Trophoblast cell (in vitro differentiated cells and primary cell): ENCODE measurements around the gene NVL.
A peak's percentile ranks its signal among the peaks of the same experiment; 100 is the strongest.

Experiments used
- DNase-seq, 2 donors: peaks; one replicate each; pipeline ENCODE4 v3.0.0-alpha.2; 2016
- H2AFZ ChIP-seq: 2 replicates; pipeline ENCODE4 v1.6.1; 2013; ENCODE audit warnings: low read length, moderate library complexity, mild to moderate bottlenecking; ENCODE audit not compliant: insufficient read depth, poor library complexity
- H2AK5ac ChIP-seq: 2 replicates; pipeline ENCODE4 v1.6.1; 2013; ENCODE audit warnings: mild to moderate bottlenecking, low read length
- H2BK120ac ChIP-seq: 2 replicates; pipeline ENCODE4 v1.6.1; 2013; ENCODE audit warnings: low read length, mild to moderate bottlenecking, moderate library complexity; ENCODE audit not compliant: insufficient read depth, poor library complexity
- H2BK12ac ChIP-seq: 2 replicates; pipeline ENCODE4 v1.6.1; 2013; ENCODE audit warnings: mild to moderate bottlenecking, low read length, moderate library complexity
- H2BK5ac ChIP-seq: 2 replicates; pipeline ENCODE4 v1.6.1; 2013; ENCODE audit warnings: low read length, low read depth, moderate library complexity, mild to moderate bottlenecking; ENCODE audit not compliant: poor library complexity
- H3K14ac ChIP-seq: 2 replicates; pipeline ENCODE4 v1.6.1; 2013; ENCODE audit warnings: mild to moderate bottlenecking, low read length
- H3K18ac ChIP-seq: 2 replicates; pipeline ENCODE4 v1.6.1; 2013; ENCODE audit warnings: mild to moderate bottlenecking, low read length
- H3K23ac ChIP-seq: 2 replicates; pipeline ENCODE4 v1.6.1; 2013; ENCODE audit warnings: low read length
- H3K27ac ChIP-seq: 2 replicates; pipeline ENCODE4 v1.5.1; 2013; ENCODE audit warnings: low read depth, mild to moderate bottlenecking, inconsistent platforms, low read length, moderate library complexity
- H3K27me3 ChIP-seq: 2 replicates; pipeline ENCODE4 v1.6.1; 2013; ENCODE audit warnings: inconsistent platforms, mild to moderate bottlenecking, low read length, moderate library complexity; ENCODE audit not compliant: insufficient read depth
- H3K36me3 ChIP-seq, 2 experiments: 1 replicate in 1 of 2; 2 replicates in 1 of 2; pipeline ENCODE4 v1.6.1; 2013; ENCODE audit warnings: low read length in 2 of 2, mild to moderate bottlenecking in 2 of 2, moderate library complexity in 1 of 2; ENCODE audit not compliant: insufficient read depth in 2 of 2, control insufficient read depth in 1 of 2
- H3K4ac ChIP-seq: 2 replicates; pipeline ENCODE4 v1.6.1; 2013; ENCODE audit warnings: low read depth, mild to moderate bottlenecking, low read length, moderate library complexity
- H3K4me1 ChIP-seq, 2 experiments: 1 replicate in 1 of 2; 2 replicates in 1 of 2; pipeline ENCODE4 v1.6.1; 2013; ENCODE audit warnings: low read length in 2 of 2, mild to moderate bottlenecking in 2 of 2, moderate library complexity in 1 of 2; ENCODE audit not compliant: insufficient read depth in 2 of 2, control insufficient read depth in 1 of 2
- H3K4me2 ChIP-seq: 2 replicates; pipeline ENCODE4 v1.6.1; 2013; ENCODE audit warnings: inconsistent platforms, mild to moderate bottlenecking, low read length, moderate library complexity
- H3K4me3 ChIP-seq: 2 replicates; pipeline ENCODE4 v1.5.1; 2013; ENCODE audit warnings: mild to moderate bottlenecking, low read depth, low read length, inconsistent platforms
- H3K79me1 ChIP-seq: one replicate; pipeline ENCODE4 v1.6.1; 2013; ENCODE audit warnings: low read length
- H3K79me2 ChIP-seq: 2 replicates; pipeline ENCODE4 v1.6.1; 2013; ENCODE audit warnings: low read length, mild to moderate bottlenecking; ENCODE audit not compliant: control insufficient read depth, insufficient read depth, poor library complexity
- H3K9ac ChIP-seq: 2 replicates; pipeline ENCODE4 v1.6.1; 2013; ENCODE audit warnings: mild to moderate bottlenecking, low read length
- H3K9me3 ChIP-seq: 2 replicates; pipeline ENCODE4 v1.6.1; 2013; ENCODE audit warnings: low read depth, mild to moderate bottlenecking, control low read depth, inconsistent platforms, low read length; ENCODE audit not compliant: insufficient read depth
- H4K12ac ChIP-seq: 2 replicates; pipeline ENCODE4 v1.6.1; 2013; ENCODE audit warnings: low read depth, mild to moderate bottlenecking, low read length, moderate library complexity
- H4K8ac ChIP-seq: 2 replicates; pipeline ENCODE4 v1.6.1; 2013; ENCODE audit warnings: low read depth, mild to moderate bottlenecking, low read length, moderate library complexity
- H4K91ac ChIP-seq: one replicate; pipeline ENCODE4 v1.6.1; 2013; ENCODE audit warnings: low read depth, mild to moderate bottlenecking, low read length, moderate library complexity
- WGBS: extraction: QIAGEN DNeasy Blood & Tissue Kit; methylation state at CpG from one replicate; pipeline ENCODE4 v1.1.7; 2013; ENCODE audit warnings: missing lambda C conversion rate; ENCODE audit not compliant: insufficient read length, insufficient coverage; ENCODE audit errors: extremely low coverage; 5-methylcytosine and 5-hydroxymethylcytosine counted together

NVL gene

GRCh38 chr1:224238756-224239155 lies 91.2 kb downstream of the NVL start:
- Histone ChIP-seq H2BK120ac (no peak overlapping the region), H2AFZ (no peak overlapping the region), H3K4me2 (no peak overlapping the region), H3K4ac (no peak overlapping the region), H4K8ac (no peak overlapping the region), H3K14ac (no peak overlapping the region), H3K9me3 (no peaks in the 10 kb centered on the region), H4K12ac (no peak overlapping the region), H3K79me2 (no peaks in the 10 kb centered on the region), H3K4me1 (no peaks in the 10 kb centered on the region), H3K36me3 (peaks cover 5 to 7% of the 10 kb centered on the region in 2 experiments), H3K79me1 (no peaks in the 10 kb centered on the region), H2AK5ac (no peak overlapping the region), H3K9ac (no peak overlapping the region), H3K18ac (no peak overlapping the region), H4K91ac (no peak overlapping the region), H2BK5ac (no peak overlapping the region), H2BK12ac (no peak overlapping the region), H3K27me3 (no peaks in the 10 kb centered on the region), H3K27ac (no peak overlapping the region), H3K4me3 (no peak overlapping the region), H3K23ac (no peak overlapping the region)
- no CpG with 5 or more reads among the region's 3 CpGs for WGBS
- DNase-seq, result peak in 1 of 2 donors; percentile 20

- no peak overlapping the region for H2BK120ac ChIP-seq
- H4K12ac ChIP-seq, result no peak overlapping the region
- WGBS, result no CpG with 5 or more reads among the region's 9 CpGs
- H3K23ac ChIP-seq, result no peak overlapping the region
- no peak overlapping the region for H2AK5ac ChIP-seq
- no peaks in the 10 kb centered on the region for H3K79me2 ChIP-seq
- H3K27ac ChIP-seq, result no peak overlapping the region
- no peak overlapping the region for H3K9ac ChIP-seq
- H2AFZ ChIP-seq, result no peak overlapping the region
- H3K18ac ChIP-seq, result no peak overlapping the region
- no peaks in the 10 kb centered on the region for H3K79me1 ChIP-seq
- H3K9me3 ChIP-seq, result no peaks in the 10 kb centered on the region
- no peak overlapping the region for H3K4me3 ChIP-seq
- no peak overlapping the region for H3K14ac ChIP-seq
- no peak overlapping the region for H3K4ac ChIP-seq
- no peak overlapping the region for H4K8ac ChIP-seq
- H2BK12ac ChIP-seq, result no peak overlapping the region
- no peak for DNase-seq
- no peak overlapping the region for H3K4me2 ChIP-seq
- no peaks in the 10 kb centered on the region for H3K27me3 ChIP-seq
- no peak overlapping the region for H4K91ac ChIP-seq
- H3K36me3 ChIP-seq, result peaks cover 4 to 10% of the 10 kb centered on the region in 2 experiments
- no peaks in the 10 kb centered on the region for H3K4me1 ChIP-seq
- H2BK5ac ChIP-seq, result no peak overlapping the region
Measured at GRCh38 chr1:224238212-224238611, 91.8 kb downstream of the NVL start.

GRCh38 chr1:224237119-224237881 lies 92.7 kb downstream of the NVL start:
- Histone ChIP-seq H3K4ac (no peak overlapping the region), H2AK5ac (no peak overlapping the region), H3K27ac (no peak overlapping the region), H3K79me1 (no peaks in the 10 kb centered on the region), H2AFZ (no peak overlapping the region), H2BK120ac (no peak overlapping the region), H3K4me1 (no peaks in the 10 kb centered on the region), H4K12ac (no peak overlapping the region), H3K27me3 (no peaks in the 10 kb centered on the region), H3K9me3 (no peaks in the 10 kb centered on the region), H2BK12ac (no peak overlapping the region), H3K18ac (no peak overlapping the region), H3K79me2 (no peaks in the 10 kb centered on the region), H3K4me3 (no peak overlapping the region), H3K9ac (no peak overlapping the region), H4K8ac (no peak overlapping the region), H3K4me2 (no peak overlapping the region), H3K36me3 (peaks cover 4 to 11% of the 10 kb centered on the region in 2 experiments), H2BK5ac (no peak overlapping the region), H4K91ac (no peak overlapping the region), H3K23ac (no peak overlapping the region), H3K14ac (no peak overlapping the region)
- no peak for DNase-seq
- no CpG with 5 or more reads among the region's 11 CpGs for WGBS

- peaks cover 5 to 12% of the 10 kb centered on the region in 2 experiments for H3K36me3 ChIP-seq
- no peaks in the 10 kb centered on the region for H3K9me3 ChIP-seq
- H3K4ac ChIP-seq, result no peak overlapping the region
- H3K18ac ChIP-seq, result no peak overlapping the region
- H3K4me1 ChIP-seq, result no peaks in the 10 kb centered on the region
- H3K4me2 ChIP-seq, result no peak overlapping the region
- no peak overlapping the region for H2BK12ac ChIP-seq
- H2AK5ac ChIP-seq, result no peak overlapping the region
- no peak overlapping the region for H2AFZ ChIP-seq
- WGBS, result no CpG with 5 or more reads among the region's 2 CpGs
- no peak overlapping the region for H3K23ac ChIP-seq
- H4K91ac ChIP-seq, result no peak overlapping the region
- H3K27ac ChIP-seq, result no peak overlapping the region
- DNase-seq, result no peak
- no peak overlapping the region for H2BK120ac ChIP-seq
- no peak overlapping the region for H2BK5ac ChIP-seq
- no peaks in the 10 kb centered on the region for H3K79me2 ChIP-seq
- H3K9ac ChIP-seq, result no peak overlapping the region
- no peak overlapping the region for H4K8ac ChIP-seq
- H3K4me3 ChIP-seq, result no peak overlapping the region
- H3K14ac ChIP-seq, result no peak overlapping the region
- H3K79me1 ChIP-seq, result no peaks in the 10 kb centered on the region
- H4K12ac ChIP-seq, result no peak overlapping the region
- H3K27me3 ChIP-seq, result no peaks in the 10 kb centered on the region
Measured at GRCh38 chr1:224235813-224236493, 94.0 kb downstream of the NVL start.
